ENCODE measurements around the gene NFASC.

GRCh38 chr1:204947338-204947737 lies 76.7 kb downstream of the NFASC start:
- TF ChIP-seq EZH2phosphoT487 (IDR thresholded peaks at IDR 0.05; ENCODE audit: low read depth), result no peak
- no peak for TF ChIP-seq CTCF (IDR thresholded peaks at IDR 0.05; ENCODE audit: low read depth, low read length)
